SW480 (cell line): ENCODE data around the gene SNRPE.
"Not testable (repeated sequence)": the region's sequence is repeated elsewhere in the genome, so short reads cannot be mapped to it uniquely, and the experiment has no call there.

Experiments used
- DNase-seq: peaks from one replicate; pipeline ENCODE4 v3.0.0-alpha.2; 2016; ENCODE audit warnings: low spot score

SNRPE gene

DNA sequence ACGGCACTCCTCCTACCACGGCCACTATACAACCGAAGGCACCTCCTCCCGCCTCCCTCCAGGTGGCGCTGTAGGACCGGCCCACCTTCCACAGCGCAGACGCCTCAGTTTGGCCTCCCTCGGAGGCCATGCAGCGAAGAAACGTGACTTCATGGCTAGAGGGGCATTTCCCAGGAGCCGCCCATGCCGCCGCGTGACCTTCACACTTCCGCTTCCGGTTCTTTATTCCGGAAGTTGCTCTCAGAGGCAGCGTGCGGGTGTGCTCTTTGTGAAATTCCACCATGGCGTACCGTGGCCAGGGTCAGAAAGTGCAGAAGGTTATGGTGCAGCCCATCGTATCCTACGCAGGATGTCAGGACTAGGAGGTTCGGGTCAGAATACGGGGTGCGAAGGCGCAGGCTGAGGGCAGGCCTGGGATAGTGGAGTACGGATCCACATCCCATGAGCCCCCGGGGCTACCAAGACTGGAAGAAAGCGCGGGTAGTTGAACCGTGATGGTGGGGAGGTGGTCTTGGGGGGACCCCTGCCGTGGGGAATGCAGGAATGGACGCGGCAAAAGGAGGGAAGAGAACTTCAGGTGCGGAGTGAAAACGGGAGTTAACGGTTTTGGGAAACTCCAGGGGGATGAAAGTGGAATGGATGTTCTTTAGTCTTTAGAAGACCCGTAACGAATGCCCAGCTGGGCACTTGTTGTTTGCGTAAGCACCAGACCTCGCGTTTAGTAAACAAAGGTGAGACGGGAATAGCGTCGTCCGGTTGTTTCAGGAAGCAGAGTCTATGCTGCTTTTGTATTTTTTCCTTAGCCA, at the start of gene SNRPE:
Gene SNRPE, plus strand, starts transcription at position 221 of the 806 bp plus-strand sequence. Its CDS starts 61 bp downstream, at position 282.
- DNase-seq: peak; percentile 97

DNA sequence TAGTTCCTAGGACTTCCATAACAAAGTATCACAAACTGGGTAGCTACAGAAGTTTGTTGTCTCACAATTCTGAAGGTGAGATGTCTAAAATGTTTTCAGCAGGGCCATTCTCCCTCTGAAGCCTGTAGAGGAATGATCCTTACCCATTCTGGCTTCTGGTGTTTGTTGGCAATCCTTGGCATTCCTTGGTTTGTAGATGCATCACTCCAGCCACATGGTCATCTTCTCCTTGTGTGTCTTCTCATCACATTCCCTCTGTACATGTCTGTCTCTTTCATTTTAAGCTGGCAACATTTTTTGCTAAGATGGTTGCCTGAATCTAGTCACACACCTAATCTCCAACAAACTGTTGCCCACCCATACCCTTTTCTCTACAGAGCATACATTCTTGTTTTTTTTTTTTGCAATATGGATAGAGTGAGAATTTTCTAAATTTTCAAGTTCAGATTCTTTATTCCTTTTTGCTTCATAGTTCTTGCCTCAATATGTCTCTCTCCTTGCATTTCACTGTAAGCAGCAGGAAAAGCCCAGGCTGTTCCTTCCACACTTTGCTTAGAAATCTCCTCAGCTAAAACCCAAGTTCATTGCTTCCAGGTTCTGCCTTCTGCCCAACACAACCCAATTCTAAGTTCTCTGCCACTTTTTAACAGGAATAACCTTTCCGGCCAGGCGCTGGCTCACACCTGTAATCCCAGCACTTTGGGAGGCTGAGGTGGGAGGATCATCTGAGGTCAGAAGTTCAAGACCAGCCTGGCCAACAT, 47.6 kb upstream of the SNRPE start:
- DNase-seq: no peak

DNA sequence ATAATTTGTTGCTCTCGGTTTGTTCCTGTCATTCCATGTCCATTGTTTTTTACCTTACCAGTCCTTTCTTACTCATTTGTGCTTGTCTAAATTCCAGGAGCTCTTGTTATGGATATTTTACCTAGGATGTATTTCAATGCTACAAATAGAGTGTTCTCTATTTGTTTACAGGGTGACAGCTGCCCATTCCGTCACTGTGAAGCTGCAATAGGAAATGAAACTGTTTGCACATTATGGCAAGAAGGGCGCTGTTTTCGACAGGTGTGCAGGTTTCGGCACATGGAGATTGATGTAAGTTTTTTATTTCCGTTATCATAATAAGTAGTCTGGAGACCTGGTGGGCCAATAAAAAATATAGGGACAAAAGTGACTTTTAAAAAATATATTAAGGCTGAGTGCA, 43.0 kb upstream of the SNRPE start:
- no peak for DNase-seq

DNA sequence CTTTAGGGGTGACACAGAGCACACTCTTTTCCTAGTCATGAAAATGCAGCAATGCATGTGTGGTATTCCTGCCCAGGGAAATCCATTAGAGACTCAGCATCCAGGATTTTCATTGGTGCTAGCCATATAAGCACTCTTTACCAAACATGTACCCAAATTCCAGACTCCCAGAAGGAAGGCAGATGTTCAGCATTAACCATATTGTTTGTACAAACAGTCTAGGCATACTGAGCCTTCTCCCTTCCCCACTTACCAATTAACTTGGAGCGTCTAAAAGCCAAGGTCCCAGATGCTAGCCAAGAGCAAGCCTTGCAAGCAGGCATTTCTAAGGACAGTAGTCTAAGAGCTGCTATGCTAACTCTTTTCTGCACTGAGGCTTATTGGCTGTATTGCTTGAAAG, 38.1 kb upstream of the SNRPE start:
- DNase-seq: no peak

DNA sequence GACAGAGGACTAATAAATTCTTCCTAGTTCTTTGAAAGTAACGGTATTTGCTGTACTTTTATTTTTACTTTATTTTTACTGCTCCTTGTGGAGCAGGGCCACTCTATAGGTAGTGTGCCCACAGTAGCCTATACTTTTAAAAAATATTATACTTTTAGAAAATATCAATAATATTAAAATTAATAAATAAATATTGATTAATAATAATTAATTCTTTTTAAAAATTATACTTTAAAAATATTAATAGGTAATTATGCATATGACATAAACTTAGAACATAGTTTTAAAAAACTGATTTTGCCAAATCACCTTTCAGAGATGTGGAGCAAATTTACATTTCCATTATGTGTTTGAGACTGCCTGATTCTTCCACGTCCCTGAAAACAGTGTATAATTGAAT, 35.2 kb upstream of the SNRPE start:
- DNase-seq: no peak

DNA sequence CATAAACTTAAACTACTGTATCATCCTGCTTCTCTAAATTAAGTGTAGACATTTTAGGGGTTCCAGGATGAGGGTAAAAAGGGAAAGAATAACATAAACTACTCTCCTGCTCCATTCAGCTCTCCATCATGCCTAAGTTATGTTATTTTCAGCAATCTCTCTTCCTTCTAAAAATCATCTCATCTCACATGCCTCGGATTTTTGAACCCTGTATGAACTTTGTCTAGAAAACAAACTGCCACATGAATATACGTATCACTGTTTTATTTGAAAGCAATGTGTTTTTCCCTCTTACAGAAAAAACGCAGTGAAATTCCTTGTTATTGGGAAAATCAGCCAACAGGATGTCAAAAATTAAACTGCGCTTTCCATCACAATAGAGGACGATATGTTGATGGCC, 33.4 kb upstream of the SNRPE start:
- no peak for DNase-seq

DNA sequence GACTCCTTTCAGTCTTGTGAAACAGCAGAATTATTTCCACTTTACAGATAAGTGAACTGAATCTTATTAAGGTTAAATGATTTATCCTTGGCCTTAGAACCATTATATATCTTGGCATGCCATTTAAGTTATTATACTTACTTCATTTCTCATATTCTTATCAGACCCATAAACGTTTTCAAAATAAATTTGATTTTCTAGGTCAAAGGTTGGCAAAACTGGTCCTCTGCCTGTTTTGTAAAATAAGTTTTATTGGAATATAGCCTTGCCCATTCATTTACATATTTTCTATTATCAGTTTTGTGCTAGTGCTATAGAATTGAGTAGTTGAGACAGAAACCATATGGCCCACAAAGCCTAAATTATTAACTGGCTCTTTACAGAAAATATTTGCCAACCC, 32.9 kb upstream of the SNRPE start:
- no peak for DNase-seq

DNA sequence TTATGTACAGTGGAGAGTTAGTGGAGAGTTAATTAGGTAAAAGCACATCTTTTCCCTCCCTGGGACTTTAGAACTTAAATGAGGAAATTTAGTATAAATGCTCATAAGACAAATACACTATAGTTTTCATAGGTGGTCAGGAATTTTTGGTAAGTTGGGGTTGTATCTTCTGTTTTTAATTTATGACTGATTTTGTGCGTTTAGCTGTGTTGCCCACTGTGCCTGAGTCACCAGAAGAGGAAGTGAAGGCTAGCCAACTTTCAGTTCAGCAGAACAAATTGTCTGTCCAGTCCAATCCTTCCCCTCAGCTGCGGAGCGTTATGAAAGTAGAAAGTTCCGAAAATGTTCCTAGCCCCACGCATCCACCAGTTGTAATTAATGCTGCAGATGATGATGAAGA, 32.2 kb upstream of the SNRPE start:
- not testable (repeated sequence) for DNase-seq

DNA sequence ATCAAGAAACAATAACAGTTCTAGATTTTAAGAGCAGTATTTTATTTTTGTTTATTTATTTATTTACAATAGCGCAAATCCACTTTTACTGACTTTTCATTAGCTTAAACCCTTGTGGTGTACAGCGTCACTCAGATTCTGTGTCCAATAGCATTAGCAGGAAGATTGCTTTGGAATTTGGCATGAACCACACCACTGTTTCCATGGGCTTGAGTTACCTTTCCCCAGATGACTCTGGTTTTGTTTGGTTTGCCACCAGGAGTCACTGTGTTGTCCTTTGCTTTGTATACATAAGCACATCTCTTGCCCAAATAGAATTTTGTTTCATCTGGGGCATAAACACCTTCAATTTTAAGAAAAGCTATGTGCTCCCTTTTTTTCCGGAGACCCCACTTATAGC, 25.9 kb upstream of the SNRPE start:
- DNase-seq: no peak

DNA sequence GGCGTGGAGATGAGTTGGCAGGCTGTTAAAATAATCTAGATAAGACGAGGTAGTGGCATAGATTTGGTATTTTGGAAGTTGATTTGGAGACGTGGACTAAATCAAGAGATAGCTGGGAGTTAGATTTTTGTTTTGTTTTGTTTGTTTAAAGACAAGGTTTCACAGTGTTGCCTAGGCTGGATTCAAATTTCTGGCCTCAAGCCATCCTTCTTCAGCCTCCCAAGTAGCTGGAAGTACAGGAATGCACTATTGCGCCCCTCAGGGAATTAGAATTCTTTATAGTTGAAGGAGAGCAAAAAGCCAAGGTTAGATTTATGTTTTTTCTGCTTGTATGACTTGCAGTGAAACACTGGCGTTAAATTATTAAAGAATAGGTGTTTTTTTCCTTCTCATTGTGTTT, 22.3 kb upstream of the SNRPE start:
- no peak for DNase-seq

DNA sequence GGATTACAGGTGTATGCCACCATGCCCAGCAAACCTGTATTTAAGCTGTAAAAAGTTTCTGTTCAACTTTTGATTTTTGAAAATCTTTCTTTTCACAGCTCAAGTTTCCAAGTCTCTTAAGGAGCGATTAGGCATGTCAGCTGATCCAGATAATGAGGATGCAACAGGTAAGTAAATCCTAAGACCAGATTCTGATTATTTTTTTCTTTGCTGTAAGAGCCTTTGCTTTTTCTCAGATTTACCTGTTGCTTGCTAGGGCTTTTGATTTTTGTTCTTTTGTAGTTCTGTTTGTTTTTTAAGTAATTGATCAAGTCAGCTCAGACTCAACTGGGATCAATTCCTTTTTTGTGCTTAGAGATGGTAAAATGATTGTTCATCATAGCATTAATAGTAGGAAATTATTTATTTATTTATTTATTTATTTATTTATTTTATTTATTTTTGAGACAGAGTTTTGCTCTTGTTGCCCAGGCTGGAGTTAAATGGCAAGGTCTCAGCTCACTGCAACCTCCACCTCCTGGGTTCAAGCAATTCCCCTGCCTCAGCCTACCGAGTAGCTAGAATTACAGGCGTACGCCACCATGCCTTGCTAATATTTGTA, 21.1 kb upstream of the SNRPE start:
- no peak for DNase-seq

DNA sequence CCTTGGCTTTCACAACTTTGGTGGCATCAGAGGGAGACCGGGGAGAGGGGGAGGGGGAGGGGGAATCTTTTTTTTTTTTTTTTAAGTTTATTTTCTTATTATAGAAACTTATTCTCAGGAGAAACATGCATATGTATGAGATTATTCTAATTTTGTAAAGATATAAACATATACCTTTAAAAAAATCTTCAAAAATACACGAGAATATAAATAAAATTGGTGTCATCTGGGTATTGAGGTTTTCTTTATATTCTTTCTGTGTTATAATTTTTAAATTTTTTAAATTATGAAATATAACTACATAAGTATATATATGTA, 18.9 kb upstream of the SNRPE start:
- DNase-seq: no peak

DNA sequence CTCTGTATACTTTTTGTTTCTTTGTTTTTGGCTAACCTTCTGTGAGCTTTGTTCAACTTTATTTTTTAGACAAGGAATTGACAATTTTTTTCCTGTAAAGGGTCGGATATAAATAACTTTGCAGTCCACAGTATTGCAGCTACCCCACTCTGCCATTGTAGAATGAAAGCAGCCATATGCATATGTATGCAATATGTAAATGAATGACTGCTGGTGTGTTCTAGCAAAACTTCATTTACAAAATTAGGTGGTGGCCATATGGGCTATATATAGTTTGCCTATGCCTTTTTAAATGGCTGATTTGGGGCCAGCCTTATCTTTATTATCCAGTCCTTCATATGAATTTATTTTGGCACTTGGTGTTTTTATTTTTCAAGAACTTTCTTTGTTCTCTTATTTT, 18.0 kb upstream of the SNRPE start:
- DNase-seq: no peak

DNA sequence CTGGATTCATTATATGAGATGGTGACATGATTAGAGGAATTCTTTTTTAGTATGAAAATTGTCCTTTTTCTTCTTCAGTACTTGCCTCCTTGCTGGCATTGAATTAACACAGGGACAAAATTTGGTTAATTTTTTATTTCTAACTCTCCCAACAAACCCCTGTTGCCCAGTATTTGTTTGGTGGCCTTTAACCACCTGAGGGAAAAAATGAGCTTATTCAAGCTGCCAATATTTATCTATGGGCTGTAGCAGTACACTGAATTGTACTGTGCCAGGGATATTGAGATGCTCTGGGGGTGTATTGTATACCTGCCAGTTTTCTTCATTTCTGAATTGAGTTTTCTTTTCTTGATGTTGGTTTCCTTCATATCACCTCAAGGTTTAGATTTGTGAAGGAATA, 8.3 kb upstream of the SNRPE start:
- DNase-seq: not testable (repeated sequence)

DNA sequence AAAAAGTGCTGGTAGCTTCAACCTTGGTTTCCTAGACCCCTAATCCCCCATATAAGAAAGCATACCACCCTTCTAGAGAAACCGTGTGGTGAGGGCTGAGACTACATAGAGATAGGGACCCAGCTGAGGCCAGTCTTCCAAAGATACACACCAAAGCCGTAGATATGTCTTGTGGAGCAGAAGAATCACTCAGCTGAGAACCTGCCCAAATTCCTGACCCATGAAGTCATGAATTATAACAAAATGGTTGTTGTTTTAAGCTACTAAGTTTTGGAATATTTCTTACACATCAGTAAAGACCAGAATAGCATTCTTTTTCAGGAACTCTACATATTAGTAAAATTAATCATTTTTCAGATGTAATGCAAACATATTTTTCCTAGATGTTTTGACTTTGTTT, 3.3 kb upstream of the SNRPE start:
- DNase-seq: no peak

DNA sequence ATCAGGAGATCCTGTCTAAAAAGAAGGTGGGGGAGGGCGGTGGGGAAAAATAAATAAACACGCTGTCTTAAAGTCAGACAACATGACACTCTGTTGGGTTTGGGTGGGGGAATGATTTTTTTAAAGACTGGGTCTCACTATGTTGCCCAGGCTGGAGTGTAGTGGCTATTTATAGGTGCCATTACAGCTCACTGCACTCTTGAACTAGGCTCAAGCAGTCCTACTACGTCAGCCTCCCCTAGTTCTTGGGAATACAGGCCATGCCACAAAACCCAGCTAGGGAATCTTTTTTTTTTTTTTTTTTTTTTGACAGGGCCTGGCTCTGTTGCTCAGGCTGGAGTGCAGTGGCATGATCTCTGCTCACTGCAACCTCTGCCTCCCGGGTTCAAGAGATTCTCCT, 2.4 kb upstream of the SNRPE start:
- no peak for DNase-seq

DNA sequence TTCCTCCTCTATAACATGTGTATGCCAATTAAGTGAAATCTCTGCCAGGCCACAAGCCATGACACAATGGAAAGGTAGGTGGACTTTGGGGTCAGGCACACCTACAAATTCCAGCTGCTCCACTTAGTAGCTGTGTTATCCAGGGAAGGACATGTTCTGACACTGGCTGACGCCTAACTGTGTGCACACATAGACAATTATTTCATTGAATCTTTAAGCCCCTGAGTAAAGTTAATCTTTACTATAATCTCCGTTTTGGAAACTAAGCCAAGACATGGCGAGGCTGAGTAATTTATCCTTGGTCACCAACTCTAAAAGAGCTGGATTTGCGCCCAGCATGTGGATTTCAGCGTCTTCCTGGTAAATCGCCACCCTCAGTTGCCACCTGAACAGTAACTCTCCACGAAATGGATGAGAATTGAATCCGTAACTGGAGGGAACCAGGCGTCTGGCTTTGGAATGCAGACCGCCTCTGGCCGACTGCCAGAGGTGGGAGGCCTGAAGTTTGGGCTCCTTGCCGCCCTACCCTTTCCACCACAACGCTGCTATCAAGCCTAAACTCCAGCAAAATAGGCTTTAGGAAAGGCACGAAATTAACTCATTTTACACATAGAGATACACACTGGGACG, 888 bp upstream of the SNRPE start:
- DNase-seq: peak; percentile 62

DNA sequence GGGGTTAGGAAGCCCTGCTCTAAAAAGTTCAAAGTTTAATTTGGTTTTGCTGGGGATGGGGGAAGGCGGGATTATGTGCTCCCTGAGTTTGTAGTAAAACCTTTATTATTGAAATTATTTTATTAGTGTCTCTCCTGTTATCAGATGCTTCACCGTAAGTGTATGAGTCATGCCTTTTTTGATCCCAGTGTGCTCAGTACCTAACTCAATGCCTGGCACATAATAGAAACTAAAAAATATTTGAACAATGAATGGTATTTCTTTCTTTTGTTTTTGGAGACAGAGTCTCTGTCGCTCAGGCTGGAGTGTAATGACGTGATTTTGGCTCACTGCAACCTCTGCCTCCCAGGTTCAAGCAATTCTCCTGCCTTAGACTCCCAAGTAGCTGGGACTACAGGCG, 6.4 kb downstream of the SNRPE start:
- DNase-seq: no peak

DNA sequence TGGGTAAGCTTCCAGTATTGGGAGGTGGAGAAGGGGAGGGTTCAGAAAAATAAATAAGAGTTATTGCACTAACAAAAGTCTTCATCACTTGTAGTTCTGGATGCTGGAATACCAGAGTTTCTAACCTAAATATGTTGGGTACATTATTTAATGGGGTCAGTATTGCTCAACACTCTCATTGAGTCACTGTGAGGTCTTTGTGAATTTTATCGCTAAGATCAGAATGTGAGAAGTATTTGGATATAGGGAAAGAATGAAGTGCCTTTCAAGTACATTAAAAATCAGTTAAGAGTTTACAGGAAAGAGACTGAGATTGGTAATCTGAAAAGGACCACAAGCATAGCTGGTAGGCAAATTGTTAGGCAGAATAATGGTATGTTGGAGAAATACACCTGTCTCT, 8.8 kb downstream of the SNRPE start:
- DNase-seq: no peak

DNA sequence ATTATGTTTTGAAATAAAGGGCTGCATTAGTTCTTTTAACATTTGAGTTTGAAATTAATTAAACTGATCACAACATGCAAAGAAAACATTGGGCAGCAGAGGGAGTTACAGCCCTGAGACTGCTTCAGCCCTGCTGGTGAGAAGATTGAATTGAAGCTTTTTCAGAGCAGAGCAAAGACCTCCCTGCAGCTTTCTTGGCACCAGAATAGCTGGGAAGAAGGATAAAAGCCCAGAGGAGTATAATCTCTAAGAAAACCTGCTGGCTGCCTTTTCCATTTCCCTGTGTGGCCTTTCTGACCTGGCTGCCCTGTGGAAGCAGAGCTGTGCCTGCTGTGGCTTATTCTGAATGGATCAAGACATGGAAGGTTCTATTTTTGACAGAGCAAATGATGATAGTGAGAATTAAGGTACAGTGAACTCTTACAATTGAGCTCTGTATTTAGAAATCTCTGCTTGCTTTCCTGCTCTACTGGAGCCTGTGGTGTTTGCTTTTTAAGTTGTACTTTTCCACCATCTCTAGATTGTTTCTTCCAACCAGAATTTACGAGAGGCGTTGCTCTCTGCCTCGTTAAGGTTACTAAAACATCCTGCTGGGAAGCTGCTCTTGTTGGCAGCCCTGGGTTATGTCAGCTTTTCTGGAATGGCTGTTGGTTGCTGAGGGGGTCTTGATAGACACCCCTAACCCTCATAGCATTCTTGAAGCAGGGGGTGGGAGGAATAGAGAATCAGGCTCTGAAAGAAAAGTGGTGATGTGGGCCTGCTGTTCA, 9.9 kb downstream of the SNRPE start:
- DNase-seq: peak; percentile 65

DNA sequence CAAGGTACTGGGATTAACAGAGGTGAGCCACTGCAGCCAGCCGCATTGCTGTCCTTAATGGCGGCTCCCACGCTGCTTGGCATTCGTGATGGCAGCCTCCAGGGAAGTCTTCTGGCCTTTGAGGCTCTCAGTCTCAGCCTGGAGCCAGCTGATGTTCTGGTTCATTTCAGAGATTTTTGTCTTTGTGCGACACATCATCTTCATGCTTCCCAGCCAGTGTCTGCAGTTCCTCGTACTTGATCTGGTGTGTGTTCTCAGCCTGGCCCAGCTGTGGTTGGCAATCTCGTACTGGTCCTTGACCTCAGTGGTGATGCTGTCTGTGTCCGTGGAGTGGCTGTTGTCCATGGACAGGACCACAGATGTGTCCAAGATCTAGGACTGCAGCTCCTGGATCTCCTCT, 11.7 kb downstream of the SNRPE start:
- DNase-seq: no peak

DNA sequence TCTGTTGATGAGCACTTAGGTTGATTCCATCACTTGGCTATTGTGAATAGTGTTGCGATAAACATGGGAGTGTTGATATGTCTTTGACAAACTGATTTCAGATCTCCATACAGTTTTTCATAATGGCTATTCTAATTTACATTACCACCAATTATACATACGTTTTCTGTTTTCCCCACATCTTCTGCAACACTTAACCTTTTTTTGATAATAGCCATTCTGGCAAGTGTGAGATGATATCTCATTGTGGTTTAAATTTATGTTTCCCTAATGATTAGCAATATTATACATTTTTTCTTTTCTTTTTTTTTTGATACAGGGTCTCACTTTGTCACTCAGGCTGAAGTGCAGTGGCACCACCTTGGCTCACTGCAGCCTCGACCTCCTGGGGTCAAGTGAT, 17.0 kb downstream of the SNRPE start:
- no peak for DNase-seq
